NCI-H2196 (cell line): ENCODE results near the gene ACTRT2.

Experiments
- DNase-seq: peaks from one replicate; lab custom pipeline; 2025; ENCODE audit not compliant: unreplicated experiment; lab: John Stamatoyannopoulos, UW

ACTRT2 gene

GRCh38 chr1:2983706-2984398 lies 37.4 kb upstream of the ACTRT2 start:
- no peak for DNase-seq

- no peak for DNase-seq
Measured at GRCh38 chr1:2984399-2985061, 36.7 kb upstream of the ACTRT2 start.

- DNase-seq: no peak
Measured at GRCh38 chr1:2985067-2985561, 36.2 kb upstream of the ACTRT2 start.

GRCh38 chr1:2985694-2986548 lies 35.3 kb upstream of the ACTRT2 start:
- no peak for DNase-seq

GRCh38 chr1:2986549-2987305 lies 34.5 kb upstream of the ACTRT2 start:
- DNase-seq: no peak

- no peak for DNase-seq
Measured at GRCh38 chr1:2987773-2988172, 33.5 kb upstream of the ACTRT2 start.

GRCh38 chr1:2988256-2988655 lies 33.0 kb upstream of the ACTRT2 start:
- no peak for DNase-seq

- no peak for DNase-seq
Measured at GRCh38 chr1:2989185-2989584, 32.1 kb upstream of the ACTRT2 start.

- no peak for DNase-seq
Measured at GRCh38 chr1:2989976-2990375, 31.3 kb upstream of the ACTRT2 start.

GRCh38 chr1:2990376-2991115 lies 30.7 kb upstream of the ACTRT2 start:
- DNase-seq: no peak

GRCh38 chr1:2991753-2992495 lies 29.3 kb upstream of the ACTRT2 start:
- no peak for DNase-seq

GRCh38 chr1:2998503-2999100 lies 22.7 kb upstream of the ACTRT2 start:
- DNase-seq: no peak

- DNase-seq: no peak
Measured at GRCh38 chr1:2999138-2999537, 22.1 kb upstream of the ACTRT2 start.

GRCh38 chr1:2999571-2999970 lies 21.7 kb upstream of the ACTRT2 start:
- no peak for DNase-seq

- DNase-seq: no peak
Measured at GRCh38 chr1:3000214-3000613, 21.1 kb upstream of the ACTRT2 start.

GRCh38 chr1:3000671-3001470 lies 20.4 kb upstream of the ACTRT2 start:
- no peak for DNase-seq

GRCh38 chr1:3001471-3002348 lies 19.6 kb upstream of the ACTRT2 start:
- DNase-seq: no peak
